H9 (cell line): ENCODE measurements around the gene USPL1. TPM values are rescaled to one million over a fixed set of nuclear protein-coding genes. Genes with fewer than 3 reads are reported as not detected.
"Not testable (repeated sequence)": the region's sequence is repeated elsewhere in the genome, so short reads cannot be mapped to it uniquely, and the experiment has no call there.

Source experiments
- DNase-seq: peaks from one replicate; pipeline ENCODE4 v3.0.0-alpha.2; 2017
- H2AFZ ChIP-seq: one replicate; pipeline ENCODE4 v1.6.1; 2013; ENCODE audit warnings: mild to moderate bottlenecking, low read length, control low read depth, moderate library complexity
- H2AK5ac ChIP-seq: 2 replicates; pipeline ENCODE4 v1.6.1; 2013; ENCODE audit warnings: low read length, control low read depth, mixed read lengths; ENCODE audit not compliant: insufficient read length
- H2BK120ac ChIP-seq: one replicate; pipeline ENCODE4 v1.6.1; 2013; ENCODE audit warnings: low read depth, mild to moderate bottlenecking, low read length, control low read depth, inconsistent platforms; ENCODE audit not compliant: poor library complexity, severe bottlenecking
- H2BK12ac ChIP-seq: 2 replicates; pipeline ENCODE4 v1.6.1; 2013; ENCODE audit warnings: low read length, control low read depth, mixed read lengths, low read depth; ENCODE audit not compliant: insufficient read length
- H2BK15ac ChIP-seq: 2 replicates; pipeline ENCODE4 v1.6.1; 2013; ENCODE audit warnings: low read depth, low read length, control low read depth
- H2BK20ac ChIP-seq: one replicate; pipeline ENCODE4 v1.6.1; 2013; ENCODE audit warnings: low read depth, mild to moderate bottlenecking, low read length, control low read depth, inconsistent platforms; ENCODE audit not compliant: poor library complexity, severe bottlenecking
- H2BK5ac ChIP-seq: 2 replicates; pipeline ENCODE4 v1.6.1; 2013; ENCODE audit warnings: low read length, control low read depth, mixed read lengths; ENCODE audit not compliant: insufficient read length
- H3K14ac ChIP-seq: 2 replicates; pipeline ENCODE4 v1.6.1; 2013; ENCODE audit warnings: low read length, control low read depth; ENCODE audit not compliant: insufficient read depth
- H3K18ac ChIP-seq: 2 replicates; pipeline ENCODE4 v1.6.1; 2013; ENCODE audit warnings: low read depth, mild to moderate bottlenecking, mixed read lengths, low read length, control low read depth; ENCODE audit not compliant: insufficient read length
- H3K23ac ChIP-seq: 2 replicates; pipeline ENCODE4 v1.6.1; 2013; ENCODE audit warnings: low read length, control low read depth, mixed read lengths, low read depth; ENCODE audit not compliant: insufficient read length
- H3K23me2 ChIP-seq: 2 replicates; pipeline ENCODE4 v1.6.1; 2013; ENCODE audit warnings: low read depth, mild to moderate bottlenecking, mixed read lengths, low read length, control low read depth; ENCODE audit not compliant: insufficient read length, poor library complexity, severe bottlenecking
- H3K27ac ChIP-seq: 2 replicates; pipeline ENCODE4 v1.5.1; 2013; ENCODE audit warnings: low read length, control low read depth, mixed read lengths, low read depth; ENCODE audit not compliant: insufficient read length
- H3K27me3 ChIP-seq: 2 replicates; pipeline ENCODE4 v1.6.1; 2013; ENCODE audit warnings: low read length, control low read depth, inconsistent platforms; ENCODE audit not compliant: insufficient read depth
- H3K4ac ChIP-seq: 2 replicates; pipeline ENCODE4 v1.6.1; 2013; ENCODE audit warnings: low read depth, mild to moderate bottlenecking, control low read depth, inconsistent platforms, low read length, moderate library complexity
- H3K4me1 ChIP-seq: 2 replicates; pipeline ENCODE4 v1.6.1; 2013; ENCODE audit warnings: low read length, control low read depth, inconsistent platforms; ENCODE audit not compliant: insufficient read depth
- H3K4me2 ChIP-seq: 2 replicates; pipeline ENCODE4 v1.6.1; 2013; ENCODE audit warnings: low read length, control low read depth, mixed read lengths; ENCODE audit not compliant: insufficient read length, insufficient read depth
- H3K56ac ChIP-seq: 2 replicates; pipeline ENCODE4 v1.6.1; 2013; ENCODE audit warnings: low read depth, mild to moderate bottlenecking, mixed read lengths, low read length, control low read depth; ENCODE audit not compliant: insufficient read length
- H3K79me1 ChIP-seq: 2 replicates; pipeline ENCODE4 v1.6.1; 2013; ENCODE audit warnings: low read depth, mild to moderate bottlenecking, moderate library complexity, low read length, control low read depth, inconsistent platforms; ENCODE audit not compliant: insufficient read depth, poor library complexity, severe bottlenecking
- H3K79me2 ChIP-seq: 2 replicates; pipeline ENCODE4 v1.6.1; 2013; ENCODE audit warnings: low read length, control low read depth, inconsistent platforms; ENCODE audit not compliant: insufficient read depth
- H3K9ac ChIP-seq: 2 replicates; pipeline ENCODE4 v1.6.1; 2013; ENCODE audit warnings: low read length, control low read depth, mixed read lengths; ENCODE audit not compliant: insufficient read length; ENCODE audit errors: extremely low read depth
- H3K9me3 ChIP-seq: one replicate; pipeline ENCODE4 v1.6.1; 2013; ENCODE audit warnings: low read depth, low read length, inconsistent platforms; ENCODE audit not compliant: control insufficient read depth
- H3T11ph ChIP-seq: one replicate; pipeline ENCODE4 v1.6.1; 2013; ENCODE audit warnings: mild to moderate bottlenecking, low read length, control low read depth, inconsistent platforms
- H4K20me1 ChIP-seq: one replicate; pipeline ENCODE4 v1.6.1; 2013; ENCODE audit not compliant: control insufficient read depth, insufficient read length, insufficient read depth
- H4K5ac ChIP-seq: 2 replicates; pipeline ENCODE4 v1.6.1; 2013; ENCODE audit warnings: low read depth, mild to moderate bottlenecking, mixed read lengths, low read length, control low read depth; ENCODE audit not compliant: insufficient read length
- H4K8ac ChIP-seq: replicated peaks from 2 replicates; pipeline ENCODE4 v1.6.1; 2013; ENCODE audit warnings: low read length, control low read depth, mixed read lengths, low read depth; ENCODE audit not compliant: insufficient read length
- H4K91ac ChIP-seq: 2 replicates; pipeline ENCODE4 v1.6.1; 2013; ENCODE audit warnings: low read depth, mild to moderate bottlenecking, moderate library complexity, mixed read lengths, low read length, control low read depth; ENCODE audit not compliant: insufficient read length
- H3K27ac Mint-ChIP-seq, 3 experiments: 2 replicates in 2 of 3; 3 replicates in 1 of 3; pipeline ENCODE4 v1.8.0; 2020 to 2021; ENCODE audit warnings: mixed read lengths in 3 of 3, mild to moderate bottlenecking in 1 of 3, moderate library complexity in 1 of 3
- H3K27me3 Mint-ChIP-seq: 2 replicates; pipeline ENCODE4 v1.8.0; 2021; ENCODE audit warnings: low read depth, mild to moderate bottlenecking, moderate library complexity, mixed read lengths
- H3K36me3 Mint-ChIP-seq, 3 experiments: 2 replicates in 2 of 3; 3 replicates in 1 of 3; pipeline ENCODE4 v1.8.0; 2020 to 2021; ENCODE audit warnings: low read depth in 3 of 3, mixed read lengths in 3 of 3; ENCODE audit not compliant: insufficient read depth in 1 of 3
- H3K4me1 Mint-ChIP-seq, 2 experiments: 2 replicates each; pipeline ENCODE4 v1.8.0; 2020; ENCODE audit warnings: mixed read lengths in 2 of 2
- H3K4me3 Mint-ChIP-seq, 2 experiments: 2 replicates in 1 of 2; 3 replicates in 1 of 2; pipeline ENCODE4 v1.8.0; 2020 to 2021; ENCODE audit warnings: mild to moderate bottlenecking in 2 of 2, mixed read lengths in 2 of 2, moderate library complexity in 1 of 2
- H3K9me3 Mint-ChIP-seq, 2 experiments: 2 replicates in 1 of 2; 3 replicates in 1 of 2; pipeline ENCODE4 v1.8.0; 2020; ENCODE audit warnings: mild to moderate bottlenecking in 2 of 2, mixed read lengths in 2 of 2, moderate library complexity in 1 of 2
- WGBS: extraction: QIAGEN DNeasy Blood & Tissue Kit; methylation state at CpG from one replicate; pipeline ENCODE4 v1.1.7; 2013; ENCODE audit warnings: missing lambda C conversion rate, low lambda C conversion rate, mixed read lengths; ENCODE audit not compliant: insufficient read length; ENCODE audit errors: extremely low coverage; 5-methylcytosine and 5-hydroxymethylcytosine counted together
- total RNA-seq: library from RNA; stranded (reverse); gene quantifications from 2 replicates; pipeline ENCODE4 v1.2.1, GENCODE V29; 2021
- TF ChIP-seq, protein P1 (sequence below): fragments of 200-600 bp; sonication (generic); conservative IDR thresholded peaks from 3 replicates; pipeline ENCODE4 v1.8.0; 2021; ENCODE audit warnings: antibody characterized with exemption, mild to moderate bottlenecking

Gene USPL1
- total RNA-seq, 1 experiment from 2014 or later = 17.6 TPM

DNA sequence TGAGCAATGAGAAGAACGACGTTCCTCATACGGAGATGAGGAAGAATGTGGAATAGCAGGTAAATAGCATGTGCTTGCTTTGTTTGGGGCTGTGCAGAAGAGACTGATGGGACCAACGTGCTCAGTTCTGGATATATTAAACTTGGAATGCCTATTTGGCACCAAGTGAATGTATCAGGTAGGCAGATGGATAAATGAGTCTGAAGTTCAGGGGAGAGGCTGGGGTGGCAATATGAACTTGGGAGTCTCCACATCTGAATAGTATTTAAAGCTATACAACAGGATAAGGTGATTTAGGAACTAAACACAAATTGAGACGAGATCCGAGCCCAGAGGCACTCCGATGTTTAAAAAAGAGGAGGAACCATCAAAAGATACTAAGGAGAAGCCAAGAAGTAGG, 12.7 kb upstream of the USPL1 start:
- no peaks in the 10 kb centered on the region for H3K4me1 ChIP-seq
- H4K20me1 ChIP-seq = no peaks in the 10 kb centered on the region
- H2BK20ac ChIP-seq = no peak overlapping the region
- no peak overlapping the region for H3T11ph ChIP-seq
- H3K4ac ChIP-seq = no peak overlapping the region
- no peak overlapping the region for H2BK120ac ChIP-seq
- H3K27me3 ChIP-seq = no peaks in the 10 kb centered on the region
- no peak overlapping the region for H2BK5ac ChIP-seq
- no peaks in the 10 kb centered on the region for H3K79me2 ChIP-seq
- H3K4me1 Mint-ChIP-seq = peaks cover 10 to 12% of the 10 kb centered on the region in 2 experiments
- no peak for DNase-seq
- H3K27ac ChIP-seq = no peak overlapping the region
- WGBS = no CpG with 5 or more reads among the region's 7 CpGs
- no peak overlapping the region for H3K27ac Mint-ChIP-seq
- H2AK5ac ChIP-seq = no peak overlapping the region
- H3K4me3 Mint-ChIP-seq = no peak overlapping the region
- no peak overlapping the region for H4K8ac ChIP-seq
- H3K14ac ChIP-seq = no peak overlapping the region
- no peak overlapping the region for H2AFZ ChIP-seq
- no peak overlapping the region for H4K91ac ChIP-seq
- H3K9ac ChIP-seq = no peak overlapping the region
- H3K27me3 Mint-ChIP-seq = no peaks in the 10 kb centered on the region
- no peak overlapping the region for H3K18ac ChIP-seq
- TF ChIP-seq, protein P1, sequence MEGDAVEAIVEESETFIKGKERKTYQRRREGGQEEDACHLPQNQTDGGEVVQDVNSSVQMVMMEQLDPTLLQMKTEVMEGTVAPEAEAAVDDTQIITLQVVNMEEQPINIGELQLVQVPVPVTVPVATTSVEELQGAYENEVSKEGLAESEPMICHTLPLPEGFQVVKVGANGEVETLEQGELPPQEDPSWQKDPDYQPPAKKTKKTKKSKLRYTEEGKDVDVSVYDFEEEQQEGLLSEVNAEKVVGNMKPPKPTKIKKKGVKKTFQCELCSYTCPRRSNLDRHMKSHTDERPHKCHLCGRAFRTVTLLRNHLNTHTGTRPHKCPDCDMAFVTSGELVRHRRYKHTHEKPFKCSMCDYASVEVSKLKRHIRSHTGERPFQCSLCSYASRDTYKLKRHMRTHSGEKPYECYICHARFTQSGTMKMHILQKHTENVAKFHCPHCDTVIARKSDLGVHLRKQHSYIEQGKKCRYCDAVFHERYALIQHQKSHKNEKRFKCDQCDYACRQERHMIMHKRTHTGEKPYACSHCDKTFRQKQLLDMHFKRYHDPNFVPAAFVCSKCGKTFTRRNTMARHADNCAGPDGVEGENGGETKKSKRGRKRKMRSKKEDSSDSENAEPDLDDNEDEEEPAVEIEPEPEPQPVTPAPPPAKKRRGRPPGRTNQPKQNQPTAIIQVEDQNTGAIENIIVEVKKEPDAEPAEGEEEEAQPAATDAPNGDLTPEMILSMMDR = no peak
- H3K36me3 Mint-ChIP-seq = peaks cover 0 to 2% (median 0%) of the 10 kb centered on the region in 3 experiments; a peak in 1 of 7 replicates
- H2BK15ac ChIP-seq = no peak overlapping the region
- H3K9me3 Mint-ChIP-seq = no peaks in the 10 kb centered on the region
- no peaks in the 10 kb centered on the region for H3K23me2 ChIP-seq
- H4K5ac ChIP-seq = no peak overlapping the region
- no peak overlapping the region for H2BK12ac ChIP-seq
- H3K4me2 ChIP-seq = no peak overlapping the region
- no peaks in the 10 kb centered on the region for H3K79me1 ChIP-seq
- no peak overlapping the region for H3K23ac ChIP-seq
- H3K9me3 ChIP-seq = no peaks in the 10 kb centered on the region
- H3K56ac ChIP-seq = no peak overlapping the region

- not testable (repeated sequence) for H3K27ac Mint-ChIP-seq, H3K27ac ChIP-seq, H3K23me2 ChIP-seq, H3K27me3 ChIP-seq, H2AK5ac ChIP-seq, H3K4me3 Mint-ChIP-seq, H3K4ac ChIP-seq, H3K18ac ChIP-seq, H3K9me3 ChIP-seq, H4K91ac ChIP-seq, H2BK15ac ChIP-seq, DNase-seq, H3K23ac ChIP-seq, H3K9me3 Mint-ChIP-seq, H3K27me3 Mint-ChIP-seq, H3K9ac ChIP-seq, H3K79me1 ChIP-seq, H2BK120ac ChIP-seq, H4K5ac ChIP-seq, H4K20me1 ChIP-seq, H2BK5ac ChIP-seq, H2BK12ac ChIP-seq, H2BK20ac ChIP-seq, H4K8ac ChIP-seq, H3K4me1 ChIP-seq, H3K36me3 Mint-ChIP-seq, H3T11ph ChIP-seq, H3K14ac ChIP-seq, H3K4me2 ChIP-seq, H3K56ac ChIP-seq, H3K79me2 ChIP-seq, H2AFZ ChIP-seq
- H3K4me1 Mint-ChIP-seq = peaks cover 10 to 12% of the 10 kb centered on the region in 2 experiments
- WGBS = no CpG with 5 or more reads among the region's 6 CpGs
These were observed 10.5 kb upstream of the USPL1 start for GRCh38 chr13:30607186-30607585.
